NCI-H1436 treated with DMSO at 0.1 percent for 48 hours (cell line): ENCODE measurements around the gene ABCG4.
"Not testable (repeated sequence)": the region's sequence is repeated elsewhere in the genome, so short reads cannot be mapped to it uniquely, and the experiment has no call there.

Experiments used
- DNase-seq: peaks from one replicate; lab custom pipeline; 2025; lab: John Stamatoyannopoulos, UW

ABCG4 gene

DNA sequence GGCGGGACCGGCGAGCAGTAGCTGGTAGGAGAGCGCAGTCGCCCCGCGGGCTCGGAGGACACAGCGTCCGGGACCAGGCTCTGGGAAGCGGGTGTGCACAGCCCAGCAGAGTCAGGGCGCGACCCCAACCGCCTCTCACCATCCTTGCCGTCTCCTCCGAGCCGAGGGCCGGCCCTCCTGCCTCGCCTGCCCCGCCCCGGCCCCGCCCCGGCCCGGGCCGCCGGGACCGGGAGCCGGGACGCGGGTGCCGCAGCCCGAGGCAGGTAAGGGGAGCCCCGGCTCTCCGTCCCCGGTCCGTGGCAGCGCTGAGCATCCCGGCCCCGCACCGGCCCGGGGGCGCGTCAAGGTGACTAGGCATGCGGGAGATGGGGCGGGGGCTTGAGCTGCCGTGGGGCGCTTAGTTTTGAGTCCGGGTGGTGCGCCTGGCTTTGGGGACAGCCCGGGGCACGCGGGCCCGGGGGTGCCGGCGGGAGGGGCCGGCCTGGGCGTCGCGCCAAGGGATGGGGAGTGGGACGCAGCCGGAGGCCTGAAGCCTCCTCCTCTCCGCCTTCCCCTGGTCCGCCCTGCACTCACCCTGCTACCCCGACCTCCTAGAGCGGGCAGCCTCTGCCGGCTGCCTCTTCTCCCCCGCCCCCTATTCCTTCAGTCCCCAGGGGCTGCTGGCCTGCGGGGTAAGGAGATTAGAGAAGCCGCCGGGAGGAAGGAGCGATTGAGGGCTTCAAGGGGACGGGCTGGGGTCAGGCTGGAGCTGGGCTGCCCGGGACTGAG is at the start of gene ABCG4:
Gene ABCG4 (plus strand): TSS at position 35 of the 768 bp plus-strand sequence. CDS start 914 bp downstream, outside the sequence.
- DNase-seq, result no peak

DNA sequence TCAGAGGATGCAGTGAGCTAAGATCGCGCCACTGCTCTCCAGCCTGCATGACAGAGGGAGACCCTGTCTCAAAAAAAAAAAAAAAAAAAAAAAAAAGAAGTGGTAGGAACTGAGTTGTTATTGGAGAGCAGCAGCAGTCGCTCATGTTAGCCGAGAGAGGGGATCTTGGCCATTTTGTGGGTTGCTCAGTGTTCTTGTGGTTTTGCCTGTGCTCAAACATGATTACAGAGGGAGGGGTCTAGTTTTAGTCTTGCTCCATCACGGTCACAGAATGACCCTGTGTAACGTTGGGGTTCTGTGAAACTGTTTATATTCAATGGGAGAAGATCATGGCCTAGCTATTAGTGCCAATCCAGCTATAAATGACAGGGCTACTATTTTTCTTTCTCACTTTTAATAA is 49.1 kb upstream of the ABCG4 start:
- DNase-seq, result no peak

DNA sequence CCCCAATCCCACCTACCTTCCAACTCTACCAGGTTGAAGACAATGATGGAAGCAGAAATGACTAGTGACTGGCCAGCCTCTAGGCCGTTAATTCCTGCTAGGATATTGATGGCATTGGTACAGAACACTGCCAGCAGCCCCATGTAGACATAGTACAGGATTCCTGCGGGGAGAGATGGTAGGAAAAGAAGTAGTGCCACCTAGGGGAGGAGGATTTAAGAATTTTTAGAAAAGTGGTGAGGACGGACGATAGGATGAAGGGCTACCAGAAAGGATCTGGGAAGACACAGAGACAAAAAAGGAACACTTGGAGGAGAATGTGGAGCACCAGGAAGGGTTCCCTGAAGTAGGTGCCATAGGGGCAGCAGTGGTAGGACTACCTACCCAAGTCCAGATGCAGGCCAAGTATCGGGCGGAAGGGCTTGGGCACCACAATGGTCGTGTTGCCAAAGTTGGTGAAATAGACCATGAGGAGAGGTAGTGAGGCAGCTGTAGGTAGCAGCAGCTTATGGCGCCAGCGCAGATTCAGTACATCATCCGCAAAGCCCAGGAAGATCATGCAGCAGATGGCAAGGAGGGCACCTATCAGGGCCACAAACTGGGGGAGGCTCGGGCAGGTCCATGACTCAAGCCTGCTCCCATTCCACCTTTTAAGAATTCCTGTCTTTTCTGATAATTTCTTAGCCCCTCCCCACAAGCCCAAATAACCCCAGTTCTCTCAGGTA is 48.4 kb upstream of the ABCG4 start:
- DNase-seq, result no peak

DNA sequence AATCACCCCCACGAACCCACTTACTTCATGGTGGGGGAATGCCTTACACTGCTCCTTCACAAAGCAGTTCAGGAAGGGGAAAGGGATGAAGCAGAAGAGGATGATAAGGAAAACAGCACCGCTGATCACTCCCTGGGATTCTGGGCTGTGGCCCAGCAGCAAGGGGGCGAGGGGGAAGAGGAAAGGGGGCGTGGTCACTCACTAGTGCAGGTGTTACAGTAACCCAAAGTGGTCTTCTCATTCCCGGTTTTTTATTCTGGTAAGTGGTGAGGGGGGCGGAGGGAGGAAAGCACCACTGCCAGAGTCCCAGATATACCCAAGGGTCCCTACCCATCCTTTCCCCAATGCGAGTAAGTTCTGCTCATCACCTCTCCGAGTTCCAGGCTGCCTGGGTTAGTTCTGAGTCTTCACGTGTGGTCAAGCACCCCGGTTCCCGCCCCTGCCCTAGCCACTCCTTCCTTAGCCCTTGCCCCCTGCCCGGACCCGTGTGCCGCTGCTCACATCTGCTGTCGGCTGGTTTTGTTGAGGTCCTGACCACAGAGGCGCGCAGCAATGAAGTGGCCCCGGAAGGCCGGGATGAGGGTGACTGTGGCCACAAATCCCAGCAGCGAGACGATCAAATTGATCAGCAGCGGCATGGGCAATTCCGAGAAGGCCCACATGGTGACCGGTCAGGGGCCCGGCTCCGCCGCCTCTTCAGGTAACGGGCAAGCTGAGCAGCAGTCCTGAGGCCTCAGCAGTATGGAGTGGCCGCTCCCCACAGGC is 47.7 kb upstream of the ABCG4 start:
- no peak for DNase-seq

DNA sequence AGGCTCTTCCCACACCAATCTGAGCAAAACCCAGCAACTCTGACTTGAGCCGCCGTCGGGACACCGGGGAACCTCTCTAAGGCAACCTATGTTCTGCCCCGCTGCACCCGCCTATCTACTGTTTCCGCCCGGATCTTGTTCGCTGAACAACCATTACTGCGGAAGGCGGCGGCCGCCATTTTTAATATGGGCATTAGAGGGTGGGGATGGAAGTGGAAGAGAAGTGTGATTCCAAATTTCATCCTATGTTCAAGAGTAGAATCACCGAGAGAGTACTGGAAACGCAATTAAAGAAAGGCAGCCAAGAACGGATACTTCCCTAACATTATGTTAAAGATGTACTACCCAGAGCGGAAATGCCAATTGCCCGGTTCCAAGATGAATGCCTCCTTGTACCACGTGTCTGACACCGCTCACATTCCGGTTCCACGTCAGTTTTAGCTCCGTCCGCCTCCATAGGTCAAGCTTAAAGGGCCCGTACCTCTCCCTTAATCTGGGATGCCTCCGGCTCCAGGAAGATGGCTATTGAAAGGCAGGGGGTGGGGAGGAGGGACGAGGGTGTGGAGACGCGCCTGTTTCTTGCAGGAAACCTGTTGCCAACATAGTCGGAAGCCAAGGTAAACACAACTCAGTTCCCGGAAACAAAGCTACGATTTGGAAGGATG is 47.0 kb upstream of the ABCG4 start, which contains the start of gene DPAGT1:
Gene DPAGT1 (minus strand): TSS at position 95 of the 665 bp plus-strand sequence. CDS start 198 bp downstream, outside the sequence.
- DNase-seq, result peak; percentile 74

DNA sequence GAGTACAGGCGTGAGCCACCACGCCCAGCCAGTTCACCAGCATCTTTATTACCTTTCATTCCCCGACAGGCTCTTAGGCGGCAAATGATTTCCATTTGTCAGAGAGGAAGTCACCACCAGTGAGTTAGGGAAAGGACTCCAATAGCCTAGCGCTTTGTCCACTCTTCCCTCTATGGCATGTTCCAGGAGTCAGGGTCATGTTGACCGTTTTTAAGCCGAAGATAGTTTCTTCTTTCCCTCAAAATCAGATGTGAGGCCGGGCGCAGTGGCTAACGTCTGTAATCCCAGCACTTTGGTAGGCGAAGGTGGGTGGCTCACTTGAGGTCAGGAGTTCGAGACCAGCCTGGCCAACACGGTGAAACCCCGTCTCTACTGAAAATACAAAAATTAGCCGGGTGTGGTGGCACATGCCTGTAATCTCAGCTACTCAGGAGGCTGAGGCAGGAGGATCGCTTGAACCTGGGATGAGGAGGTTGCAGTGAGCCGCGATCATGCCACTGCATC is 45.6 kb upstream of the ABCG4 start:
- not testable (repeated sequence) for DNase-seq

DNA sequence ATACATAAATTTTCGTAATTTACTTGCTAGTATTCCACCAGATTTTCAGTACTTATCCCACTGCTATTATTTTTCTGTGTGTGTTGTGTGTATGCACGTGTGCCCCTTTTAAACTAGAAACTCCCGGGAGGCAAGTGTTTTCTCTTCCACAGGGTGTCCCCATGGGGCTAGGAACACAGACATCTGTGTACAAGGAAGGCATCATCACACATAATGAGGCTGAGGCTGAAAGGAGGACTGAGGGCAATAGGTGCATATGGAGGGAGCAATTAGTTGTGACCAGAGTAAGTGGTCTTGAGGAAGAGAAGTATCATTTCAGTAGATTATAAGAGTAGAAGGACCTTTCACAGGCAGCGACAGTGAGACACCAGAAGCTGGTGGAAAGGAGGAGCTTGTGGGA is 45.1 kb upstream of the ABCG4 start:
- peak; percentile 78 for DNase-seq

DNA sequence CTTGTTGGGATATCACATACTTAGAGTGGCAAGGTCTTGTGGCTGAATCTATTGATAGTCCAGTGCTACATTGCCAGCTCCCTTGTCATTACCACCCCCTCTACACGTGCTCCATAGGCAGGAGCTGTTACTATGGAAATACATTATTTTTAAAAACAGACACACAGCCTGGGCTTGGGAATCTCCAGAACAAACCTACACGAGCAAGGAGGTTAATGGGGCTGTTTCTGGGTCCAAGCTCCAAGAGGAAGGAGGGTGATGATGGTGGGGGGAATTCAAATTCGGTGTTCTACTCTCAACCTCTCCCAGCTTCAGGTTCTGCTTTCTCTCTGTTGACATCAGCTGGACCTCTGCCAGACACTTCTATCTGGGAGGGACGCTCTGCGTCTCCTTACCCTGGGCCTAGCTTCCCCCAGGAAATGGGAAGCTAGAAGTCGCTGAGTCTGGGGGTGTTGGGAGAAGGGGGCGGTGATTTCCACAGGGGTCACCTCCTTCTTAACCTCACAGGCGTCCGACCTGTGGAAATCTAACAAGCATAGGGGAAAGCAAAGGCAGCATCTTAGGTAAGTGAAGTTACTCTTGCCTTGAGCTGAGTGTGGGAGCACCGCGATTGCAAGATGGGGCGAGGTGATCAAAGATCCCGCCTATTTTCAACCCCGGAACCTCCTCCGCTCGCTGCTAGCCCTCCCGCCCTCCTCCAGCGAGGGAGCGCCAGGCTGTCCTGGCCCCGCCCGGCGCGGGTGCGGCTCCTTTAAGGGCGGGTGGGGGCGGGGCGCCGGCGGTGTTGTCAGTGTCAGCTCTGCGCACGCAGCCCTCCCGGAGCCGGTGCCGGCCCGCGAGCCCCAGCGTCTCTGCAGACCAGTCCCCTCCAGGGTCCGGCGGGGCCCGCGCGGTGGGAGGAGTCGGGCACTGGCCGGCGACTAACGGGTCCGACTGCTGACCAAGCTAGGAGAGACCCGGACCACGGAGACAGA is 42.0 kb upstream of the ABCG4 start, which contains the start of gene C2CD2L:
Gene C2CD2L (plus strand): TSS at position 781 of the 974 bp plus-strand sequence. CDS start 398 bp downstream, outside the sequence.
- DNase-seq, result peak; percentile 60

DNA sequence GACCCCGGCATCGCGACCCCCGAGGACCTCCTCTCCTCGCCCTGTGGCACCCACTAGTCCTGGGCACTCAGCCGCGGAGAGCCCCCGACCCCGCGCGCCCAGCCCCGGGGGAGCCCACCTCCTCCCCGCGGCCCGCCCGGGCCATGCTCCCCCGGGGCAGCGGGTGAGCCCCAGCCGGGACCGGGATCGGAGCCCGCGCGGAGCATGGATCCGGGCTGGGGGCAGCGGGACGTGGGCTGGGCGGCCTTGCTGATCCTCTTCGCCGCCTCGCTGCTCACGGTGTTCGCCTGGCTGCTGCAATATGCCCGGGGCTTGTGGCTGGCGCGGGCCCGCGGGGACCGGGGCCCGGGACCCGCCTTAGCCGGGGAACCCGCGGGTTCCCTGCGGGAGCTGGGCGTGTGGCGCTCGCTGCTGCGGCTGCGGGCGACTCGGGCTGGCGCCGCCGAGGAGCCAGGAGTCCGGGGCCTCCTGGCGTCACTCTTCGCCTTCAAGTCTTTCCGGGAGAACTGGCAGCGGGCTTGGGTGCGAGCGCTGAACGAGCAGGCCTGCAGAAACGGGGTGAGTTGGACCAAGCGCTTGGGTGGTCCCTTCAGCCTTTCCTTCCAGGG is 41.2 kb upstream of the ABCG4 start:
- DNase-seq, result no peak

DNA sequence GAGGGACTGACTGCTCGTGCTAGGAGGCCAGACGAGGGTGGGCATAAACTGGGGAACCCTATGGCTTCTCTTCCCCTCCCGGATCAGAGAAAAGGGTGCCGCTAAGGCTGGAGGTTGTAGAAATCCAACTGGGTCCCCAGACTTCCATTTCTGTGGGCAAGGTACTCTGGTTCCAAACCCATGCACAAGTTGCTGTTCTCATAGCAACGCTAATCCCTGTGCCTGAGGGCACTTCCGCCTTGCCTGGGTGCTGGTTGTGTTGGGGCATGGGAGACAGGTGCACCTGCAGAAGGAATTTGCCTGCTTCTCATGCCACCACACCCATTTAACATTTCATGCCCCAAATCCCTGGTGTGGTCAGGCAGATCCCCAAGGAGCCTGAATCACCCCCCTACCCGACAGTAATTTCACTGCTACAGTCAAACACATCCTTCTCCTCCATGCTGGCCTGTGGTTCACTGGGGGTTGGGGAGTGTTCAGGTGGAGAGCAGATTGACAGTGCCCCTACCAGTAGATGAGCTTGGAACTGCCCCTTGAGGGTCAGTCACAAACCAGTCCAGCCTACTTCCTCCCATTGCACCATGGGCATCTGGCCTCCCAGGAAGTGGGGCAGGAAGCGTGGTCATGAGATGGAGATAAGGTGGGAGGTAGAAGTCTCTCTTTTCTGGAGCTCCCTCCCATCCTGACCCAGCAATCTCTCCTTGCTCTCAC is 40.6 kb upstream of the ABCG4 start:
- peak; percentile 4 for DNase-seq

DNA sequence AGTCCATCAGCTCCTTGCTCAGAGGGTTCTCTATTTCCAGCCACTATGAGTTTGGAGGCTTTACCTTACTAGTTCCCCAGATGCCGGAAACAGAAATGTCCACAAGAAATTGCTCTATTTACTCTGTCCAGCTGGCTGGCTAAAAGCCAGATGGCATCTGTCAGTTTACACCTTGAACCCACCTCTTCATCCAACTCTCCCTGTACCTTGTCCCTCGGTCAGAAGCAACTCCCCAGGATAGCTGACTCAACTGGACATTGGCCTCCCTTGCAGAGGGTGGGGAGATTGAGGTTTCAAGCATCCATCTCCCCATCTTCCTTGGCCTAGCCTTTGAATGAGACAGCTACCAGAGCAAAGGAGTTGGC is 40.0 kb upstream of the ABCG4 start:
- no peak for DNase-seq

DNA sequence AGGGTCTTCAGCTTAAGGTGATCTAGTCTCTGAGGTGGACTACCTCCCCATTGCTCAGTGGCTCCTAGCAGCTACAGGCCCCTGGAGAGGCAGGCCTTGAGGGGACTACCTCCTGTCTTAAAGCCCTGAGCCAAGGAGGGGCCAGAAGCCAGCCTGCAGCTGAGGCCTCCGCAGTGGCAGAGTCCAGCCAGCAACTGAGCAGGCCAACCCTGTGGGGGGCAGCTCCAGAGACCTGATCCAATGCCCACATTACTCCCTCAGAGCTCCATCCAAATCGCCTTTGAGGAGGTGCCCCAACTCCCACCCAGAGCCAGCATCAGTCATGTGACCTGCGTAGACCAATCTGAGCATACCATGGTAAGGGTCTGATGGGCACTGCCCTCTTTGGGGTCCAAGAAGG is 39.0 kb upstream of the ABCG4 start:
- no peak for DNase-seq

DNA sequence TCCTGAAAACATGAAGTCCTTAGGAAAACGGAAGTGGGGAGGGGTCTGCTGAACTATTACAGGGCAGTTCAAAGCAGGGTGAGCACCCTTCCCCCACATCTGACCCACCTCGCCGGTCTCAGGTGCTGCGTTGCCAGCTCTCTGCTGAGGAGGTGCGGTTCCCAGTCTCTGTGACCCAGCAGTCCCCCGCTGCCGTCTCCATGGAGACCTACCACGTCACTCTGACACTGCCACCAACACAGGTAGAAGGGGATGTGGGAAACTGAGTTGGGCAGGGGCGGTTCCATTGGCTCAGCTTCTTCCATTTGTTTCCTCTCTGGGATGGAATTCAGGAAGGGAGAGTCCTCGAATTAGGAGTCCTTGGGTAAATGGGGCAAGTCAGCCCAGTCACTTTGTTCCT is 38.4 kb upstream of the ABCG4 start:
- DNase-seq, result no peak

DNA sequence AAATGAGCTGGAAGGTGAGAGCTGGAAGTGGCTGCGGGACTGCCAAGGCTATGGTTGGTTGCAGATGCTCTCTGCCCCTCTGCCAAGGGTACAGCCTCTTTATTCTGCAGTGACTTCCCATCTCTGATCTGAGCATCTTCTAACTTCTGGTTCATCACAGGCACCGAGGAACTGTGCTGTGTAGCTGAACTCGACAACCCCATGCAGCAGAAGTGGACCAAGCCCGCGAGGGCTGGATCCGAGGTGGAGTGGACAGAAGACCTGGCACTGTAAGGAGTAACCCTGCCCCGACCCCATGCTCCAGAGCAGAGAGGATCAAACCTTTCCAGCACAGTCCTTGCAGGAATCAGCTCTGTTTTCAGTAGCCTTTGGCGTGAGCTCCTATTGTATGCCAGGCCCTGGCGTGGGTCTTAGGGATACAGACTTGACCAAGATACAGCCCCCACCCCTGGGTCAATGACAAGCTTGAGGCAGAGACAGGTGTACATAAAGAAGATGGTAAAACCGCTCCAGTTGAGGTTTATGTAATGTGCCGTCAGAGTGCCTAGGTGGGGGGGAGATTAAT is 37.4 kb upstream of the ABCG4 start:
- no peak for DNase-seq

DNA sequence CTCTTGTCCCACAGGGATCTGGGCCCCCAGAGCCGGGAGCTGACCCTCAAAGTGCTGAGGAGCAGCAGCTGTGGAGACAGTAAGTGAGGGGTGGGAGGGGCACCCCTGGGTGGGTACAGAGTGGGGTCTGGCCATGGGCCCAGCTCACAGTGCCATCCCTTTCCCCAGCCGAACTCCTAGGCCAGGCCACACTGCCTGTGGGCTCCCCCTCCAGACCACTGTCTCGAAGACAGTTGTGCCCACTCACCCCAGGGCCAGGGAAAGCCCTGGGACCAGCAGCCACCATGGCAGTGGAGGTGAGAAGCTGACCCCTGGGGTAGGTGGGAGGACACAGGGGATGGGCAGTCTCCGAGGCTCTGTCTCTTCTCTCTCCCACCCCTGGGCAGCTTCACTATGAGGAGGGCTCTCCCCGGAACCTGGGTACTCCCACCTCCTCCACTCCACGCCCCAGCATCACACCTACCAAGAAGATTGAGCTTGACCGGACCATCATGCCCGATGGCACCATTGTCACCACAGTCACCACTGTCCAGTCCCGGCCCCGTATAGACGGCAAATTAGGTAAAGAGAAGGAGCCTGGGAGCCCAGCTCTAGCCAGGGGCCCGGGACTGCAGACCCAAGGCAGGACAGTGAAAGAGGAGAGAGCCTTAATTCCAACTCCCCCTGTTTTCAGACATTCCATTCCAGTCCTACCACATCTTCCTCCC is 36.4 kb upstream of the ABCG4 start:
- DNase-seq, result no peak

DNA sequence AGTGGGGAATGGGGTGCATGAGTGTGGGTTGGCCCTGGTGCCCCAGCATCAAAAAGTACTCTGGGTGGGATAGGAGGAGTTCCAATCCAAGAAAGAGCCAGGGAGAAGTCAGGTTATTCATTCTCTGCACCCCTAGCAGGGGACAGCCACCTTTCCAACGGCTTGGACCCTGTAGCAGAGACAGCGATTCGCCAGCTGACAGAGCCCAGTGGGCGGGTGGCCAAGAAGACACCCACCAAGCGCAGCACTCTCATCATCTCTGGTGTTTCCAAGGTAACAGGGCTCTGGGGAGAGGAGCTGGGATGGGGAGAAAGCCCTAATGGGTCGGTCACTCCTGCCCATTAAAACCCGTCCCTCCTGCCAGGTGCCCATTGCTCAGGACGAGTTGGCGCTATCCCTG is 35.1 kb upstream of the ABCG4 start:
- DNase-seq, result no peak

DNA sequence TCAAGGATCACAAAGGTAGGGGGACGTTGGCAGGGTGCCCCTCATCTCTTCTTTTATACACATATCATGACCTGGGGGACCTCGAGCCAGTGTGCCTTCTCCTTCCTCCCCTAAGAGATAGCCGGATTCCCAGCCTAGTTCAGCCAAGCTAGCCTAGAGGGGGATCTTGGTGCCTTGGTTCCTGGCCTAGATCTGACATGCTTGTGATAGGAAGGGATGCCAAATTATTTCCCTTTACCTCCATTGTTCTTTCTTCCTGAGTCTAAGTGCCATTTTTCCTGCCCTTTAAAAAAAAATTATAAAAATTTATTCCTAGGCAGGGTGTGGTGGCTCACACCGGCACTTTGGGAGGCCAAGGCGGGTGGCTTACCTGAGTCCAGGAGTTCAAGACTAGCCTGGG is 34.5 kb upstream of the ABCG4 start:
- no peak for DNase-seq

DNA sequence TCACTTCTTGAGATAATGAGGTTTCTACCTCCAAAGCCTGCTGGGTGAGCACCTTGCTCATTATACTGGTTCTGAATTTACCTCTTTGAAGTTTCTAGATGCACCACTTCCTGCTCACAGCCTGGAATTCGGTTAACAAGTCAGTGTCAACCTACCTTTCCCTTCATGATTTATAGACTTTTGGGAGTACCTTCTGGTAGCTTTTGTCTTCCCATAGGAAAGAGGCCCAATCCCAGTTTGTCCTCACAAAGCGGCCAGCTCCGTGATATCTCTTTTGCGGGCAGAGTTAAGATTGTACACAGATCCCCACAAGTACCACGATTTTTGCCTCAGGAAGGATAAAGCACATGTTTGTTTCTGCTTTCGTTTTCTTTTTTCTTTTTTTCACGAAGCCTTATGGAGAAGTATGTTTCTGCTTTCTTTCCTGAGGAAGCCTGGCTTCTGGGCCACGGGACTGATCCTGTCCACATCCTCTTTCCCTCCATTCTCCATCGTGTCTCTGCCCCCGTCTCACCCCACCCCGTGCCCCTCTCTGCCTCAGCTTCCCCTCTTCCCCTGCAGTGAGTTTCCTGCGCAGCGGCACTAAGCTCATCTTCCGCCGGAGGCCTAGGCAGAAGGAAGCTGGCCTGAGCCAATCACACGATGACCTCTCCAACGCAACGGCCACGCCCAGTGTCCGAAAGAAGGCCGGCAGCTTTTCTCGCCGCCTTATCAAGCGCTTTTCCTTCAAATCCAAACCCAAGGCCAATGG is 33.2 kb upstream of the ABCG4 start:
- DNase-seq, result no peak
